IMR-90 (cell line): Measurements from ENCODE around the gene MORF4L1. TPM values are rescaled to one million over a fixed set of nuclear protein-coding genes. Genes with fewer than 3 reads are reported as not detected.

Source experiments
- ATAC-seq: fragments of 200-7000 bp; cut with Tn5 transposase; 2 replicates; pipeline ENCODE4 v1.9.1; 2020; ENCODE audit warnings: low read depth, mild to moderate bottlenecking, moderate library complexity
- BruUV-seq: library from RNA; stranded (reverse); fragments of 400-500 nt; replicated peaks from 2 replicates; lab custom pipeline; 2021; lab: Mats Ljungman, UMichigan
- CTCF ChIA-PET: fragments of 300-600 bp; formaldehyde crosslinking; extraction: SDS; loops from one replicate; lab custom pipeline; 2021; ENCODE audit warnings: antibody characterized with exemption; lab: Yijun Ruan, JAX
- POLR2A ChIA-PET: fragments of 300-600 bp; sonication (Branson Sonifier 250); formaldehyde crosslinking; loops from one replicate; lab custom pipeline; 2022; ENCODE audit warnings: antibody characterized with exemption; ENCODE audit not compliant: unreplicated experiment; lab: Charles Lee
- DNase-seq: peaks from one replicate; pipeline ENCODE4 v3.0.0; 2013
- H2AFZ ChIP-seq: replicated peaks from 2 replicates; pipeline ENCODE3; 2013; ENCODE audit warnings: low read length, mild to moderate bottlenecking; ENCODE audit not compliant: poor library complexity
- H2AK5ac ChIP-seq: 2 replicates; pipeline ENCODE4 v1.6.1; 2013; ENCODE audit warnings: low read depth, low read length, inconsistent platforms
- H2AK9ac ChIP-seq: replicated peaks from 2 replicates; pipeline ENCODE3; 2013; ENCODE audit warnings: mild to moderate bottlenecking, low read depth, low read length, moderate library complexity; ENCODE audit not compliant: poor library complexity
- H2BK120ac ChIP-seq: 2 replicates; pipeline ENCODE4 v1.6.1; 2013; ENCODE audit warnings: low read depth, low read length, inconsistent platforms
- H2BK15ac ChIP-seq: 3 replicates; pipeline ENCODE4 v1.6.1; 2013; ENCODE audit warnings: low read depth, low read length, inconsistent platforms
- H2BK20ac ChIP-seq: 2 replicates; pipeline ENCODE4 v1.6.1; 2013; ENCODE audit warnings: low read depth, mild to moderate bottlenecking, inconsistent platforms, low read length, moderate library complexity
- H2BK5ac ChIP-seq: 2 replicates; pipeline ENCODE4 v1.6.1; 2013; ENCODE audit warnings: mild to moderate bottlenecking, low read depth, low read length, inconsistent platforms; ENCODE audit not compliant: poor library complexity, severe bottlenecking
- H3K14ac ChIP-seq: replicated peaks from 2 replicates; pipeline ENCODE4 v1.6.1; 2013; ENCODE audit warnings: low read depth, low read length, inconsistent platforms
- H3K18ac ChIP-seq: 2 replicates; pipeline ENCODE4 v1.6.1; 2013; ENCODE audit warnings: low read depth, low read length, control low read depth
- H3K23ac ChIP-seq: 2 replicates; pipeline ENCODE4 v1.6.1; 2013; ENCODE audit warnings: low read depth, low read length, inconsistent platforms
- H3K27ac ChIP-seq: 2 replicates; pipeline ENCODE4 v1.5.1; 2013; ENCODE audit warnings: mild to moderate bottlenecking, control low read depth, low read length; ENCODE audit not compliant: insufficient read depth
- H3K27me3 ChIP-seq: 2 replicates; pipeline ENCODE4 v1.6.1; 2013; ENCODE audit warnings: low read length; ENCODE audit not compliant: control insufficient read depth, insufficient read depth
- H3K36me3 ChIP-seq: 2 replicates; pipeline ENCODE4 v1.6.1; 2013; ENCODE audit warnings: low read length, mixed read lengths; ENCODE audit not compliant: control insufficient read depth, insufficient read depth
- H3K4ac ChIP-seq: 2 replicates; pipeline ENCODE4 v1.6.1; 2013; ENCODE audit warnings: low read depth, low read length, inconsistent platforms
- H3K4me1 ChIP-seq: 2 replicates; pipeline ENCODE4 v1.6.1; 2013; ENCODE audit warnings: low read length, mixed read lengths; ENCODE audit not compliant: control insufficient read depth, insufficient read depth
- H3K4me2 ChIP-seq: 2 replicates; pipeline ENCODE4 v1.6.1; 2013; ENCODE audit warnings: low read depth, mild to moderate bottlenecking, control low read depth, low read length, moderate library complexity
- H3K4me3 ChIP-seq: 2 replicates; pipeline ENCODE4 v1.5.1; 2013; ENCODE audit warnings: low read depth, mild to moderate bottlenecking, control low read depth, low read length, moderate library complexity; ENCODE audit not compliant: insufficient read depth
- H3K56ac ChIP-seq: 2 replicates; pipeline ENCODE4 v1.6.1; 2013; ENCODE audit warnings: low read length, inconsistent platforms; ENCODE audit not compliant: insufficient read depth; ENCODE audit errors: extremely low read depth
- H3K79me1 ChIP-seq, 2 experiments: 2 replicates each; pipeline ENCODE4 v1.6.1; 2013; ENCODE audit warnings: low read length in 2 of 2, inconsistent platforms in 1 of 2, low read depth in 1 of 2
- H3K9ac ChIP-seq: 2 replicates; pipeline ENCODE4 v1.6.1; 2013; ENCODE audit warnings: low read depth, low read length, control low read depth
- H3K9me1 ChIP-seq: 2 replicates; pipeline ENCODE4 v1.6.1; 2013; ENCODE audit warnings: low read length, inconsistent platforms; ENCODE audit not compliant: insufficient read depth
- H3K9me3 ChIP-seq: 2 replicates; pipeline ENCODE4 v1.6.1; 2013; ENCODE audit warnings: low read length; ENCODE audit not compliant: control insufficient read depth, insufficient read depth
- H4K20me1 ChIP-seq: 2 replicates; pipeline ENCODE4 v1.6.1; 2013; ENCODE audit warnings: low read length, inconsistent platforms; ENCODE audit not compliant: insufficient read depth
- H4K5ac ChIP-seq: 2 replicates; pipeline ENCODE4 v1.6.1; 2013; ENCODE audit warnings: mild to moderate bottlenecking, low read depth, low read length, control low read depth
- H4K8ac ChIP-seq, 2 experiments: 2 replicates each; pipeline ENCODE4 v1.6.1; 2013; ENCODE audit warnings: low read depth in 2 of 2, low read length in 2 of 2, control low read depth in 1 of 2, inconsistent platforms in 1 of 2
- H4K91ac ChIP-seq: 2 replicates; pipeline ENCODE4 v1.6.1; 2013; ENCODE audit warnings: low read depth, low read length, inconsistent platforms; ENCODE audit not compliant: insufficient read depth
- CEBPB ChIP-seq: IDR thresholded peaks from 2 replicates; pipeline ENCODE4 v1.6.1; 2012; ENCODE audit warnings: low read depth, low read length, improper control_type of control experiment
- CHD1 ChIP-seq: IDR thresholded peaks from 2 replicates; pipeline ENCODE4 v1.6.1; 2012; ENCODE audit warnings: low read depth, low read length, improper control_type of control experiment
- MXI1 ChIP-seq: IDR thresholded peaks from 2 replicates; pipeline ENCODE4 v1.6.1; 2012; ENCODE audit warnings: low read depth, mild to moderate bottlenecking, low read length, moderate library complexity, borderline replicate concordance
- NFE2L2 ChIP-seq: fragments of 150-350 bp; IDR thresholded peaks from 2 replicates; pipeline ENCODE4 v1.6.1; 2016; ENCODE audit warnings: low read depth, mild to moderate bottlenecking, low read length
- POLR2A ChIP-seq: IDR thresholded peaks from 2 replicates; pipeline ENCODE4 v1.6.1; 2012; ENCODE audit warnings: mild to moderate bottlenecking, low read depth, low read length
- RAD21 ChIP-seq: IDR thresholded peaks from 2 replicates; pipeline ENCODE4 v1.6.1; 2012; ENCODE audit warnings: low read length, improper control_type of control experiment
- RCOR1 ChIP-seq: IDR thresholded peaks from 2 replicates; pipeline ENCODE4 v1.6.1; 2012; ENCODE audit warnings: mild to moderate bottlenecking, low read length, improper control_type of control experiment; ENCODE audit not compliant: insufficient replicate concordance
- RFX5 ChIP-seq: IDR thresholded peaks from 2 replicates; pipeline ENCODE4 v1.8.0; 2012; ENCODE audit warnings: low read depth, mild to moderate bottlenecking, low read length, moderate library complexity
- WGBS, 2 experiments: methylation state at CpG; one replicate each; pipeline versions ENCODE4 v1.1.5 to v1.1.7; 2013; ENCODE audit warnings: missing lambda C conversion rate in 2 of 2; ENCODE audit not compliant: insufficient read length in 1 of 2; ENCODE audit errors: extremely low coverage in 2 of 2; 5-methylcytosine and 5-hydroxymethylcytosine counted together
- dilution Hi-C: fragments of 300-500 bp; cut with HindIII; formaldehyde crosslinking; loops from one replicate; pipeline ENCODE4 v1.14.3; 2018; ENCODE audit warnings: low sequenced_read_pairs; ENCODE audit not compliant: unreplicated experiment
- in situ Hi-C: fragments of 300-500 bp; cut with MboI; formaldehyde crosslinking; loops from 3 replicates; pipeline ENCODE4 v1.14.3; 2019; ENCODE audit warnings: low sequenced_read_pairs, inconsistent platforms, mixed read lengths
- intact Hi-C: fragments of 100-400 bp; cut with micrococcal nuclease; formaldehyde crosslinking; loops from 2 replicates; pipeline ENCODE4 v1.10.0; 2022
- polyA plus RNA-seq, 3 experiments: library from polyadenylated mRNA; depleted of rRNA; stranded (reverse); fragments of >200 nt; gene quantifications; 2 replicates each; pipeline ENCODE4 v1.2.3, GENCODE V29; 2012; ENCODE audit warnings: low replicate concordance in 1 of 3
- total RNA-seq: library from RNA; depleted of rRNA; stranded (reverse); fragments of >200 nt; gene quantifications from 2 replicates; pipeline ENCODE4 v1.2.3, GENCODE V29; 2012
- TF ChIP-seq, protein P1 (sequence below): fragments of 150-350 bp; IDR thresholded peaks from 2 replicates; pipeline ENCODE4 v1.6.1; 2016; ENCODE audit warnings: low read depth, mild to moderate bottlenecking, low read length, moderate library complexity, borderline replicate concordance

Gene MORF4L1
- total and polyA plus RNA-seq, 2 of the 4 experiments (the other 2 are of a cell fraction) = 217 to 392 TPM

DNA sequence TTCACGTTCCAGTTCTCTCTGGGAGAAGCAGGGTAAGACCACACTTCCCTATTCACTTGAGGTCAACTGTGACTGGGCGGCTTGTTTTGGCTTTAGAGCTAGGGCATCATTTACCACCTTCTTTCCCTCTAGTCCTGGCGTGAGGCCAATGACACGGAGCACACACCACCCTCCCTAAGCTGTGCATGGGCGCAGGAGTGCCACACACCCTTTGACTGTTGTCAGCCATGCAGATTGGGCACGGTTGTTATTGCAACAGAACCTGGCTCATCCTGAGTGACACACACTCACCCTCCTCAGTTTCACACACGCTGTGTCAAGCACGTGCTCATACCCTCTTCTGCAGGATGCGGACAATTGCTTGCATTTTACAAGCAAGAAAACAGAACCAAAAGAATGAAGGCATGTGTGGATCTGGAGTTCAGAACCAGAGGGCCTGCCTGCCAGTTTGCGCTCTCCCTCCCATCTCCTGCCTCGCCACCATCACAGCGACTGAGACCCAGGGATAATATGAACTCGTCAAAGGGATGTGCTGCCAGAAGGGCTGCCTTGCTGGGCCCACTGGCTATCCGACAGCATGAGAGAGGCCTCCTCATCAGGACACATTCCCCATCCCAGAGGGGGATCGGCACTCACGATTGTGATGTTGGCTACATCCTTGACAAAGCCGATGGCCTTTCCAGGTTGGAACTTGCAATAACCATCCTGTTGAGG, 54.5 kb downstream of the MORF4L1 start:
- no peak overlapping the region for H2BK120ac ChIP-seq
- ChIA-PET CTCF (no interaction called here), POLR2A (no interaction called here)
- no peak overlapping the region for H3K27ac ChIP-seq
- ATAC-seq (no peak), DNase-seq (no peak)
- H2AK9ac ChIP-seq = peak overlapping the region; percentile 74
- no peak overlapping the region for H3K56ac ChIP-seq
- peaks cover 19% of the 10 kb centered on the region; the same call in 1 of the 2 replicates for H4K20me1 ChIP-seq
- no peak overlapping the region for H3K4ac ChIP-seq
- H2BK20ac ChIP-seq = no peak overlapping the region
- no peak overlapping the region for H3K4me2 ChIP-seq
- BruUV-seq = no TSS peak
- no peaks in the 10 kb centered on the region for H3K9me3 ChIP-seq
- intact Hi-C loops (no loop called here), dilution Hi-C loops (no loop called here), in situ Hi-C loops (no loop called here)
- H3K4me3 ChIP-seq = no peak overlapping the region
- no peak overlapping the region for H3K23ac ChIP-seq
- no peak overlapping the region for H2AFZ ChIP-seq
- no peak overlapping the region for H2AK5ac ChIP-seq
- peaks cover 35% of the 10 kb centered on the region for H3K9me1 ChIP-seq
- no peak overlapping the region for H3K14ac ChIP-seq
- no peak overlapping the region for H4K8ac ChIP-seq
- H3K79me1 ChIP-seq = no peaks in the 10 kb centered on the region; a peak in 1 of 4 replicates
- peaks cover 28% of the 10 kb centered on the region for H3K36me3 ChIP-seq
- 76% methylated on average over 6 of the region's 17 CpGs; no CpG with 5 or more reads in 1 of the 2 experiments for WGBS, 2 experiments
- TF ChIP-seq CEBPB (peak; percentile 14; the same call in 1 of the 2 replicates), MXI1 (no peak), RAD21 (no peak), CHD1 (no peak), NFE2L2 (no peak), POLR2A (no peak), RCOR1 (no peak), RFX5 (no peak)
- TF ChIP-seq, protein P1, sequence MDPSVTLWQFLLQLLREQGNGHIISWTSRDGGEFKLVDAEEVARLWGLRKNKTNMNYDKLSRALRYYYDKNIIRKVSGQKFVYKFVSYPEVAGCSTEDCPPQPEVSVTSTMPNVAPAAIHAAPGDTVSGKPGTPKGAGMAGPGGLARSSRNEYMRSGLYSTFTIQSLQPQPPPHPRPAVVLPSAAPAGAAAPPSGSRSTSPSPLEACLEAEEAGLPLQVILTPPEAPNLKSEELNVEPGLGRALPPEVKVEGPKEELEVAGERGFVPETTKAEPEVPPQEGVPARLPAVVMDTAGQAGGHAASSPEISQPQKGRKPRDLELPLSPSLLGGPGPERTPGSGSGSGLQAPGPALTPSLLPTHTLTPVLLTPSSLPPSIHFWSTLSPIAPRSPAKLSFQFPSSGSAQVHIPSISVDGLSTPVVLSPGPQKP = no peak
- H3K4me1 ChIP-seq = peaks cover 8% of the 10 kb centered on the region
- H2BK15ac ChIP-seq = no peak overlapping the region
- H3K18ac ChIP-seq = no peak overlapping the region
- H2BK5ac ChIP-seq = no peak overlapping the region
- H3K9ac ChIP-seq = no peak overlapping the region
- no peak overlapping the region for H4K5ac ChIP-seq
- H3K27me3 ChIP-seq = no peaks in the 10 kb centered on the region
- H4K91ac ChIP-seq = no peak overlapping the region
